HepG2 (cell line): ENCODE results near the gene NFXL1. TPM values are rescaled to one million over a fixed set of nuclear protein-coding genes. Genes with fewer than 3 reads are reported as not detected.

ENCODE experiments used
- CAMTA2 ChIP-seq: sonication (generic); formaldehyde crosslinking; IDR thresholded peaks from 2 replicates; pipeline ENCODE4 v1.4.0; 2020; ENCODE audit warnings: mild to moderate bottlenecking, missing genetic modification reagents, borderline replicate concordance
- DDIT3 ChIP-seq: sonication (generic); formaldehyde crosslinking; IDR thresholded peaks from 2 replicates; pipeline ENCODE4 v1.4.0; 2020; ENCODE audit warnings: mild to moderate bottlenecking, missing genetic modification reagents
- ERF ChIP-seq: IDR thresholded peaks from 2 replicates; pipeline ENCODE4 v1.6.1; 2018; ENCODE audit warnings: missing biosample characterization, missing genetic modification reagents
- EZH2 ChIP-seq: conservative IDR thresholded peaks from 2 replicates; pipeline ENCODE4 v1.6.1; 2012; ENCODE audit warnings: mild to moderate bottlenecking, low read depth, low read length, moderate library complexity
- FOXA1 ChIP-seq, 2 experiments: fragments of 450-650 bp in 1 of 2; sonication (generic) in 1 of 2; formaldehyde crosslinking in 1 of 2; IDR thresholded peaks; 2 replicates each; pipeline versions ENCODE4 v1.4.0 to v1.6.1; 2016 to 2020; ENCODE audit warnings: missing genetic modification reagents in 1 of 2
- GLI4 ChIP-seq: sonication (generic); formaldehyde crosslinking; IDR thresholded peaks from 2 replicates; pipeline ENCODE4 v1.5.1; 2020; ENCODE audit warnings: missing genetic modification reagents, mild to moderate bottlenecking, moderate library complexity, borderline replicate concordance
- GTF3A ChIP-seq: sonication (generic); formaldehyde crosslinking; conservative IDR thresholded peaks from 2 replicates; pipeline ENCODE4 v1.4.0; 2020; ENCODE audit warnings: mild to moderate bottlenecking, missing genetic modification reagents
- HBP1 ChIP-seq: IDR thresholded peaks from 2 replicates; pipeline ENCODE4 v1.6.1; 2016; ENCODE audit warnings: low read depth, control low read depth
- HMGA1 ChIP-seq: sonication (generic); formaldehyde crosslinking; conservative IDR thresholded peaks from 2 replicates; pipeline ENCODE4 v1.4.0; 2020; ENCODE audit warnings: missing genetic modification reagents
- HOXA7 ChIP-seq: sonication (generic); formaldehyde crosslinking; IDR thresholded peaks from 2 replicates; pipeline ENCODE4 v1.8.1; 2022; ENCODE audit warnings: mild to moderate bottlenecking, missing genetic modification reagents, moderate library complexity
- PAX8 ChIP-seq: sonication (generic); formaldehyde crosslinking; IDR thresholded peaks from 2 replicates; pipeline ENCODE4 v1.8.0; 2022; ENCODE audit warnings: mild to moderate bottlenecking, missing genetic modification reagents, borderline replicate concordance
- REXO4 ChIP-seq: sonication (generic); formaldehyde crosslinking; IDR thresholded peaks from 2 replicates; pipeline ENCODE4 v1.8.0; 2022; ENCODE audit warnings: missing genetic modification reagents, mild to moderate bottlenecking, borderline replicate concordance
- SNAPC4 ChIP-seq: sonication (generic); formaldehyde crosslinking; IDR thresholded peaks from 2 replicates; pipeline ENCODE4 v1.4.0; 2020; ENCODE audit warnings: mild to moderate bottlenecking, missing genetic modification reagents
- STAT5B ChIP-seq: sonication (generic); formaldehyde crosslinking; IDR thresholded peaks from 2 replicates; pipeline ENCODE4 v1.4.0; 2020; ENCODE audit warnings: missing genetic modification reagents
- TCF7L2 ChIP-seq: IDR thresholded peaks from 2 replicates; pipeline ENCODE4 v1.6.1; 2011; ENCODE audit warnings: mild to moderate bottlenecking, low read depth, low read length, moderate library complexity
- TRIM22 ChIP-seq: fragments of 450-650 bp; IDR thresholded peaks from 2 replicates; pipeline ENCODE4 v1.6.1; 2017
- ZKSCAN1 ChIP-seq: fragments of 150-350 bp; IDR thresholded peaks from 2 replicates; pipeline ENCODE4 v1.6.1; 2014; ENCODE audit warnings: low read length
- ZNF17 ChIP-seq: sonication (generic); formaldehyde crosslinking; IDR thresholded peaks from 2 replicates; pipeline ENCODE4 v1.5.0; 2020; ENCODE audit warnings: mild to moderate bottlenecking, missing genetic modification reagents
- ZNF230 ChIP-seq: sonication (generic); formaldehyde crosslinking; IDR thresholded peaks from 2 replicates; pipeline ENCODE4 v1.4.0; 2020; ENCODE audit warnings: mild to moderate bottlenecking, missing genetic modification reagents
- ZNF367 ChIP-seq: sonication (generic); formaldehyde crosslinking; IDR thresholded peaks from 2 replicates; pipeline ENCODE4 v1.4.0; 2020; ENCODE audit warnings: missing genetic modification reagents, borderline replicate concordance
- ZNF674 ChIP-seq: sonication (generic); formaldehyde crosslinking; IDR thresholded peaks from 2 replicates; pipeline ENCODE4 v1.5.0; 2020; ENCODE audit warnings: low read depth, mild to moderate bottlenecking, missing genetic modification reagents
- polyA plus RNA-seq, 8 experiments: library from polyadenylated mRNA; depleted of rRNA in 3 of 8; stranded (reverse) in 7 of 8; unstranded in 1 of 8; fragments of >200 nt; fragmentation: Illumina TruSeq in 4 of 8; extraction: Trizol in 4 of 8; gene quantifications; 2 replicates each; pipeline versions ENCODE4 v1.2.1 to v1.2.3, GENCODE V29; 2011 to 2016; ENCODE audit warnings: low read depth in 4 of 8, missing spikeins in 1 of 8, mixed read lengths in 1 of 8; ENCODE audit not compliant: insufficient read depth in 1 of 8
- total RNA-seq, 5 experiments: library from RNA; depleted of rRNA; stranded (reverse); fragments of >200 nt; fragmentation: Illumina TruSeq; extraction: Trizol; gene quantifications; 2 replicates each; pipeline ENCODE4 v1.2.3, GENCODE V29; 2016; ENCODE audit warnings: low read depth in 1 of 5

The NFXL1 gene
- total and polyA plus RNA-seq, 2 of the 13 experiments (the other 11 are each of a cell fraction or from before 2014, with no cell fraction given), result 12.0 to 18.6 TPM

- no peak for TF ChIP-seq HMGA1 (CRISPR knock-in tag)
- TF ChIP-seq DDIT3 (CRISPR knock-in tag), result no peak
- TF ChIP-seq ZNF17, result no peak
- TF ChIP-seq GLI4 (CRISPR knock-in tag), result no peak
- no peak for TF ChIP-seq ZKSCAN1
- TF ChIP-seq EZH2, result no peak
- no peak for TF ChIP-seq GTF3A
- no peak for TF ChIP-seq TRIM22
- TF ChIP-seq CAMTA2 (CRISPR knock-in tag), result no peak
- no peak for TF ChIP-seq HOXA7 (CRISPR knock-in tag)
- no peak for TF ChIP-seq TCF7L2
- no peak for TF ChIP-seq ZNF367 (CRISPR knock-in tag)
- TF ChIP-seq ERF (CRISPR knock-in tag), result no peak
- TF ChIP-seq FOXA1 (IDR thresholded peaks at IDR 0.05), result no peak
- TF ChIP-seq FOXA1 (CRISPR knock-in tag; IDR thresholded peaks at IDR 0.05), result no peak
- TF ChIP-seq STAT5B (CRISPR knock-in tag), result no peak
- no peak for TF ChIP-seq HBP1 (CRISPR knock-in tag)
- TF ChIP-seq ZNF230 (CRISPR knock-in tag), result no peak
- TF ChIP-seq PAX8 (CRISPR knock-in tag), result no peak
- no peak for TF ChIP-seq ZNF674 (CRISPR knock-in tag)
- TF ChIP-seq SNAPC4 (CRISPR knock-in tag), result no peak
- no peak for TF ChIP-seq REXO4 (CRISPR knock-in tag)
These were observed 77.7 kb downstream of the NFXL1 start (continued) for GRCh38 chr4:47836641-47837093.
